ENCODE results near the gene TAS2R8.

GRCh38 chr12:10849425-10849878, 42.4 kb upstream of the TAS2R8 start, which contains the start of gene PRR4:
- TF ChIP-seq CTCF (IDR thresholded peaks at IDR 0.05) (no peak), POLR2A (IDR thresholded peaks at IDR 0.05) (no peak)

Measured in esophagus squamous epithelium (tissue), 4 donors.